GM19240 (cell line): ENCODE results near the gene CHST12.
A peak's percentile ranks its signal among the peaks of the same experiment; 100 is the strongest.
"Not testable (repeated sequence)": the region's sequence is repeated elsewhere in the genome, so short reads cannot be mapped to it uniquely, and the experiment has no call there.

Source experiments
- DNase-seq: peaks from one replicate; pipeline ENCODE4 v3.0.0; 2011; ENCODE audit warnings: low spot score; ENCODE audit not compliant: insufficient read length

The CHST12 gene

GRCh38 chr7:2460188-2460587, 56.8 kb downstream of the CHST12 start:
- DNase-seq = no peak

- DNase-seq = no peak
Observed at GRCh38 chr7:2460641-2461040, 57.2 kb downstream of the CHST12 start.

GRCh38 chr7:2461268-2462026, 58.0 kb downstream of the CHST12 start:
- DNase-seq = no peak

GRCh38 chr7:2462731-2463130, 59.3 kb downstream of the CHST12 start:
- DNase-seq = no peak

- no peak for DNase-seq
Observed at GRCh38 chr7:2465928-2466327, 62.5 kb downstream of the CHST12 start.

GRCh38 chr7:2466675-2467074, 63.3 kb downstream of the CHST12 start:
- DNase-seq = no peak

GRCh38 chr7:2468227-2468626, 64.8 kb downstream of the CHST12 start:
- no peak for DNase-seq

GRCh38 chr7:2469460-2470203, 66.2 kb downstream of the CHST12 start:
- not testable (repeated sequence) for DNase-seq

GRCh38 chr7:2470204-2471021, 67.0 kb downstream of the CHST12 start:
- DNase-seq = no peak

GRCh38 chr7:2471022-2471329, 67.6 kb downstream of the CHST12 start:
- DNase-seq = no peak

GRCh38 chr7:2471396-2471795, 68.0 kb downstream of the CHST12 start:
- no peak for DNase-seq

GRCh38 chr7:2472739-2473138, 69.3 kb downstream of the CHST12 start:
- DNase-seq = no peak

- no peak for DNase-seq
Observed at GRCh38 chr7:2473496-2474180, 70.2 kb downstream of the CHST12 start.

- DNase-seq = no peak
Observed at GRCh38 chr7:2474224-2474623, 70.8 kb downstream of the CHST12 start.

- DNase-seq = no peak
Observed at GRCh38 chr7:2474813-2475677, 71.6 kb downstream of the CHST12 start.

- DNase-seq = no peak
Observed at GRCh38 chr7:2475678-2476015, 72.2 kb downstream of the CHST12 start.

GRCh38 chr7:2476298-2476697, 72.9 kb downstream of the CHST12 start, which contains the start of gene GRIFIN:
TSS of gene GRIFIN (minus strand) at chr7:2476398. CDS start at chr7:2476383, 15 bp downstream.
- DNase-seq = no peak

GRCh38 chr7:2476776-2477446, 73.5 kb downstream of the CHST12 start:
- no peak for DNase-seq

- DNase-seq = peak; percentile 53
Observed at GRCh38 chr7:2477447-2478398, 74.3 kb downstream of the CHST12 start.
